PC-9 (cell line): ENCODE data around the gene PDGFD. TPM values are rescaled to one million over a fixed set of nuclear protein-coding genes. Genes with fewer than 3 reads are reported as not detected.

ENCODE experiments used
- BruUV-seq: library from RNA; stranded (reverse); fragments of 400-500 nt; replicated peaks from 2 replicates; lab custom pipeline; 2021; lab: Mats Ljungman, UMichigan
- CTCF ChIA-PET: fragments of 300-600 bp; sonication (Branson Sonifier 250); formaldehyde crosslinking; loops from one replicate; lab custom pipeline; 2022; ENCODE audit warnings: antibody characterized with exemption; lab: Charles Lee
- POLR2A ChIA-PET: fragments of 300-600 bp; sonication (Branson Sonifier 250); formaldehyde crosslinking; loops from one replicate; lab custom pipeline; 2022; ENCODE audit warnings: antibody characterized with exemption; ENCODE audit not compliant: unreplicated experiment; lab: Charles Lee
- DNase-seq, 2 experiments: peaks; one replicate each; pipeline versions ENCODE4 v3.0.0 to v3.0.0-alpha.2; 2015 to 2022; ENCODE audit warnings: mixed read lengths in 1 of 2
- H2AFZ ChIP-seq: fragments of 200-600 bp; sonication (generic); 2 replicates; pipeline ENCODE4 v1.8.1; 2017; ENCODE audit warnings: antibody characterized with exemption
- H3F3A ChIP-seq: fragments of 200-600 bp; sonication (generic); 2 replicates; pipeline ENCODE4 v1.8.1; 2017; ENCODE audit warnings: antibody characterized with exemption, mild to moderate bottlenecking, low read depth; ENCODE audit not compliant: insufficient read depth
- H3K27ac ChIP-seq: fragments of 200-600 bp; sonication (generic); 2 replicates; pipeline ENCODE4 v1.6.1; 2016; ENCODE audit warnings: mixed run types
- H3K27me3 ChIP-seq: fragments of 200-600 bp; sonication (generic); 2 replicates; pipeline ENCODE4 v1.6.1; 2016; ENCODE audit warnings: low read depth, mixed run types; ENCODE audit not compliant: insufficient read depth
- H3K36me3 ChIP-seq: fragments of 200-600 bp; sonication (generic); 2 replicates; pipeline ENCODE4 v1.6.1; 2016; ENCODE audit warnings: low read depth, mixed run types
- H3K4me1 ChIP-seq: fragments of 200-600 bp; sonication (generic); replicated peaks from 2 replicates; pipeline ENCODE4 v1.6.1; 2016; ENCODE audit warnings: mixed run types; ENCODE audit not compliant: insufficient read depth
- H3K4me2 ChIP-seq: fragments of 200-600 bp; sonication (generic); 2 replicates; pipeline ENCODE4 v1.6.1; 2017; ENCODE audit warnings: mixed run types
- H3K4me3 ChIP-seq: fragments of 200-600 bp; sonication (generic); 2 replicates; pipeline ENCODE4 v1.6.1; 2016; ENCODE audit warnings: mixed run types
- H3K79me2 ChIP-seq: fragments of 200-600 bp; sonication (generic); 2 replicates; pipeline ENCODE4 v1.6.1; 2017; ENCODE audit warnings: low read depth, mixed run types
- H3K9me2 ChIP-seq: fragments of 200-600 bp; sonication (generic); 2 replicates; pipeline ENCODE4 v1.8.1; 2017; ENCODE audit warnings: mild to moderate bottlenecking; ENCODE audit not compliant: insufficient read depth
- H3K9me3 ChIP-seq: fragments of 200-600 bp; sonication (generic); 2 replicates; pipeline ENCODE4 v1.8.1; 2016; ENCODE audit warnings: low read depth; ENCODE audit not compliant: insufficient read depth
- H4K20me1 ChIP-seq: fragments of 200-600 bp; sonication (generic); 2 replicates; pipeline ENCODE4 v1.8.1; 2017; ENCODE audit not compliant: insufficient read depth
- EZH2 ChIP-seq: fragments of 200-600 bp; sonication (generic); IDR thresholded peaks from 2 replicates; pipeline ENCODE4 v1.8.0; 2017; ENCODE audit warnings: antibody characterized with exemption, low read depth
- intact Hi-C: fragments of 100-400 bp; cut with micrococcal nuclease; formaldehyde crosslinking; loops from one replicate; pipeline ENCODE4 v1.10.0; 2022; ENCODE audit not compliant: unreplicated experiment
- total RNA-seq: library from RNA; stranded (reverse); gene quantifications from 2 replicates; pipeline ENCODE4 v1.2.3, GENCODE V29; 2021
- TF ChIP-seq, protein P1 (sequence below): fragments of 200-600 bp; sonication (generic); conservative IDR thresholded peaks from 2 replicates; pipeline ENCODE4 v1.6.1; 2017; ENCODE audit warnings: mixed run types, antibody characterized with exemption, mild to moderate bottlenecking, moderate library complexity

Gene PDGFD
- total RNA-seq, 1 experiment from 2014 or later, result 6.1 TPM

- intact Hi-C loops, result no loop called here
- Histone ChIP-seq H3K79me2 (no peaks in the 10 kb centered on the region), H3K9me3 (no peaks in the 10 kb centered on the region), H3K9me2 (no peaks in the 10 kb centered on the region), H3K27ac (no peak overlapping the region), H3K27me3 (no peaks in the 10 kb centered on the region), H3K4me3 (no peak overlapping the region), H4K20me1 (no peaks in the 10 kb centered on the region; the same call in 1 of the 2 replicates), H3K4me2 (no peak overlapping the region), H3K36me3 (no peaks in the 10 kb centered on the region), H2AFZ (no peak overlapping the region), H3K4me1 (no peaks in the 10 kb centered on the region), H3F3A (0 out of 2 replicates have a peak, but pooled peaks cover 3% of the 10 kb centered on the region)
- POLR2A ChIA-PET, result interaction anchor here (0.6 kb wide), 1 partner anchor 456 kb away, joined by 7 read pairs; no protein-coding TSS in a partner anchor
- TF ChIP-seq, protein P1, sequence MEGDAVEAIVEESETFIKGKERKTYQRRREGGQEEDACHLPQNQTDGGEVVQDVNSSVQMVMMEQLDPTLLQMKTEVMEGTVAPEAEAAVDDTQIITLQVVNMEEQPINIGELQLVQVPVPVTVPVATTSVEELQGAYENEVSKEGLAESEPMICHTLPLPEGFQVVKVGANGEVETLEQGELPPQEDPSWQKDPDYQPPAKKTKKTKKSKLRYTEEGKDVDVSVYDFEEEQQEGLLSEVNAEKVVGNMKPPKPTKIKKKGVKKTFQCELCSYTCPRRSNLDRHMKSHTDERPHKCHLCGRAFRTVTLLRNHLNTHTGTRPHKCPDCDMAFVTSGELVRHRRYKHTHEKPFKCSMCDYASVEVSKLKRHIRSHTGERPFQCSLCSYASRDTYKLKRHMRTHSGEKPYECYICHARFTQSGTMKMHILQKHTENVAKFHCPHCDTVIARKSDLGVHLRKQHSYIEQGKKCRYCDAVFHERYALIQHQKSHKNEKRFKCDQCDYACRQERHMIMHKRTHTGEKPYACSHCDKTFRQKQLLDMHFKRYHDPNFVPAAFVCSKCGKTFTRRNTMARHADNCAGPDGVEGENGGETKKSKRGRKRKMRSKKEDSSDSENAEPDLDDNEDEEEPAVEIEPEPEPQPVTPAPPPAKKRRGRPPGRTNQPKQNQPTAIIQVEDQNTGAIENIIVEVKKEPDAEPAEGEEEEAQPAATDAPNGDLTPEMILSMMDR, result no peak
- no peak for TF ChIP-seq EZH2
- no peak for DNase-seq
- no TSS peak for BruUV-seq
- CTCF ChIA-PET, result no interaction called here
Observed at GRCh38 chr11:104104201-104104600, 59.7 kb downstream of the PDGFD start.

- intact Hi-C loops, result no loop called here
- no peaks in the 10 kb centered on the region for H3K4me1 ChIP-seq
- H3F3A ChIP-seq, result no peaks in the 10 kb centered on the region
- H3K79me2 ChIP-seq, result no peaks in the 10 kb centered on the region
- H2AFZ ChIP-seq, result no peak overlapping the region
- no peak overlapping the region for H3K4me2 ChIP-seq
- TF ChIP-seq EZH2, result no peak
- TF ChIP-seq, protein P1, result no peak
- no peak overlapping the region for H3K27ac ChIP-seq
- BruUV-seq, result no TSS peak
- H3K9me3 ChIP-seq, result no peaks in the 10 kb centered on the region
- ChIA-PET CTCF (no interaction called here), POLR2A (no interaction called here)
- no peaks in the 10 kb centered on the region for H3K9me2 ChIP-seq
- H3K4me3 ChIP-seq, result no peak overlapping the region
- no peaks in the 10 kb centered on the region for H3K27me3 ChIP-seq
- no peak for DNase-seq
- no peaks in the 10 kb centered on the region for H4K20me1 ChIP-seq
- no peaks in the 10 kb centered on the region for H3K36me3 ChIP-seq
Observed at GRCh38 chr11:104098555-104098954, 65.4 kb downstream of the PDGFD start.

GRCh38 chr11:104098132-104098531 is 65.8 kb downstream of the PDGFD start:
- no peak for DNase-seq
- Histone ChIP-seq H3K27me3 (no peaks in the 10 kb centered on the region), H2AFZ (no peak overlapping the region), H3K9me2 (no peaks in the 10 kb centered on the region), H3F3A (no peaks in the 10 kb centered on the region), H4K20me1 (no peaks in the 10 kb centered on the region), H3K4me2 (no peak overlapping the region), H3K79me2 (no peaks in the 10 kb centered on the region), H3K4me3 (no peak overlapping the region), H3K36me3 (no peaks in the 10 kb centered on the region), H3K27ac (no peak overlapping the region), H3K4me1 (no peaks in the 10 kb centered on the region), H3K9me3 (no peaks in the 10 kb centered on the region)
- intact Hi-C loops, result no loop called here
- ChIA-PET POLR2A (no interaction called here), CTCF (no interaction called here)
- no peak for TF ChIP-seq EZH2
- TF ChIP-seq, protein P1, result no peak
- BruUV-seq, result no TSS peak
